ENCODE results near the gene CAPZA2.
"Not testable (repeated sequence)": the region's sequence is repeated elsewhere in the genome, so short reads cannot be mapped to it uniquely, and the experiment has no call there.

CAPZA2 gene

DNA sequence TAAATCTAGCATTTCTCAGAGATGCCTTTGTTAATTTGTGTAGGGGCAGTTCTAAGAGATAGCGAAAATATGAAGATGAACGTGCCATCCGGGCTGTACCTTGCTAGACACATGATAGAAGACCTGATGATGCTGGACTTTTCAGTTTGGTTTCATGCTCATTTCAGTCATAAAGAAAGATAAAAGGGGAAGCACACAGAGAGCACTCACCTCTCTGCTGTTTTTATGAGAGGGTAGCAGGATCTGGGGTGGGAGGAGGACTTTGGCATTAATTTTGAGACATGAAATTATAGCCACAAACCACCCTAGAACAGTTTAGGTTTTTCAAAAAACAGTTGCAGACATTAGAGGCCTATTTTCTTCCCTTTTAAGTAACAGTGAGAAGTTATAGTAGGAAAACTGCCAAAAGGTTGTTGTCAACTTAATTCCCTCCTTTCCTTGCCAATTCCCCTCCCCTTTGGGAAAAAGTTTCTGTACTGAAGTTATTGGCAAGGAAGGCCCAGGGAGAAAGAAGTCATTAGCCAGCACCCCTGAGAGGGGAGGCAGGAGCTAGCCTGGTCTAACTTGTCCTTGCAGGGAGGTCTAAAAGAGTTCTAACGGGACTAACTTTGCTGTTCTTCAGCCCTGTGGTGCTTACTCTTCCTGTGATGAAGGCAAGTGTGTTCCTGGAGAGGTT is 93.6 kb downstream of the CAPZA2 start:
- no peak for DNase-seq

DNA sequence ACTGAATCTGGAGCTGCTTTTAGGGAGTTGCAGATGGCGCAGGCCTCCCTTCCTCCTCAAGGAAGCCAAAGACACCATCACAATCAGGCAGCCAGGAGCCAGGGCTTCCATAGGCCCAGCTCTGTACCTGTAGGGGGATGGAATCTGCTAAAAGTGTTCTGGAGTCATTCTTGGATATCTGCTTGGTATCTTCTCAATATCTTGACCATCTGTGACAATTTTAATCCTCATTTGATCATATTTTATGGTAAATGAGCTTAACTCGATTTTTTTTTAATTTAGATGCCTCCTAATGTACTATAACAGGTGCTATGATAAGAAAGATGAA is 94.1 kb downstream of the CAPZA2 start:
- DNase-seq: no peak

DNA sequence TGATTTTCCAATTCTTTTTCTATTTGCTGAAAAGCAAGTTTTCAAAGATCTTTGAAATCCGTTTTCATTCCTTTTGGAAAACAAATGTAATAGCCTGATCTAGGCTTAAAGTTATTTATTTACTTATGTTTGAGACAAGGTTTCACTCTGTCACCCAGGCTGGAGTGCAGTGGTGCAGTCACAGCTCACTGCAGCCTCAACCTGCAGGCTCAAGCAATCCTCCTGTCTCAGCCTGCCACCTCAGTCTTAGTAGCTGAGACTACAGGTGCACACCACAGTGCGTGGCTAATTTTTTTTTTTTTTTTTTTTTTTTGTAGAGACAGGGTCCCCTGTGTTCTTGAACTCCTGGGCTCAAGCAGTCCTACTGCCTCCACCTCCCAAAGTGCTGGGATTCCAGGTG is 95.5 kb downstream of the CAPZA2 start:
- DNase-seq: no peak

DNA sequence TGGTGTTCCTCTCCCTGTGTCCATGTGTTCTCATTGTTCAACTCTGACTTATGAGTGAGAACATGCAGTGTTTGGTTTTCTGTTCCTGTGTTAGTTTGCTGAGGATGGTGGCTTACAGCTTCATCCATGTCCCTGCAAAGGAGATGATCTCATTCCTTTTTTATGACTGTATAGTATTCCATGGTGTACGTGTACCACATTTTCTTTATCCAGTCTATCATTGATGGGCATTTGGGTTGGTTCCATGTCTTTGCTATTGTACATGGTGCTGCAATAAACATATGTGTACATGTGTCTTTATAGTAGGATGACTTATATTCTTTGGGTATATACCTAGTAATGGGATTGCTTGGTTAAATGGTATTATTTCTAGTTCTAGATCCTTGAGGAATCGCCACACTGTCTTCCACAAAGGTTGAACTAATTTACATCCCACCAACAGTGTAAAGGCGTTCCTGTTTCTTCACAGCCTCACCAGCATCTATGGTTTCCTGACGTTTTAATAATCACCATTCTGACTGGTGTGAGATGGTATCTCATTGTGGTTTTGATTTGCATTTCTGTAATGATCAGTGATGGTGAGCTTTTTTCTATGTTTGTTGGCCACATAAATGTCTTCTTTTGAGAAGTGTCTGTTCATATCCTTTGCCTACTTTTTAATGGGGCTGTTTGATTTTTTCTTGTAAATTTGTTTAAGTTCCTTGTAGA is 99.7 kb downstream of the CAPZA2 start:
- DNase-seq: not testable (repeated sequence)

DNA sequence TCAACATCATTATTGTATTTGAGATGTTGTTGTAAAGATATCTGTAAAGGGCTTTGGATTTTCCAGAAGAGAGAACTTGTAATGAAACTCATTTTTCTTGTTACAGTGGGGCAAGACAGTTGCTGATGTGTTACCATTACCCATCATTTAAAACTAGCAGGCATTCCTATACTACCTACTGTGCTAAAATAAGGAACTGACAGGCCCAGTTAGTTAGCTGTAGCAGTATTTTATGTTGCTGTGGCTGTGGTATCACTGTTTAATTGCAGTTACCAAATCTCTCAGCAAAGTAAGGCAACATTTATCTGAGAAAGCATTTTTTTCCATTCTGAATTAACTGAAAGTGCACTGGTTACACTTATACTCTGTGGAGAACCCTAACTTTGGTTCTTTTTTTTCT is 100.8 kb downstream of the CAPZA2 start:
- no peak for DNase-seq

DNA sequence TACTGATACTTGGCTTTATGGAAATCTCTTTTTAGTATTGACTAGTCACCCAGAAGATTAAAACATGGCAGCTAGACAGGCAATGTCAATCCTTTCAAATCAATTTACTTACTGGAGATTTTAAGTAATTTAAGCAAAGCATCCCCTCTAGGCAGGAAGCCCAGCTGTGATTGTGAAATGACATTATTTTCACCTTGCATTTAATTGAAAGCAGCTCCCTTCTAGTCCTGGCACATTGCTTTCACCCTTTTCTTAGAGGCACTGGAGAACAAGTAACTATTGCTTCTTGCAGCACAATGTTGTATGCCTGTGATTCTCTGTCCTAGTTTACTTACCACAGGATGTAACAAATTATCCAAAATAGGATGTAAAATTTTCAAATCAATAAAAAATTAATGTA is 104.2 kb downstream of the CAPZA2 start:
- no peak for DNase-seq

DNA sequence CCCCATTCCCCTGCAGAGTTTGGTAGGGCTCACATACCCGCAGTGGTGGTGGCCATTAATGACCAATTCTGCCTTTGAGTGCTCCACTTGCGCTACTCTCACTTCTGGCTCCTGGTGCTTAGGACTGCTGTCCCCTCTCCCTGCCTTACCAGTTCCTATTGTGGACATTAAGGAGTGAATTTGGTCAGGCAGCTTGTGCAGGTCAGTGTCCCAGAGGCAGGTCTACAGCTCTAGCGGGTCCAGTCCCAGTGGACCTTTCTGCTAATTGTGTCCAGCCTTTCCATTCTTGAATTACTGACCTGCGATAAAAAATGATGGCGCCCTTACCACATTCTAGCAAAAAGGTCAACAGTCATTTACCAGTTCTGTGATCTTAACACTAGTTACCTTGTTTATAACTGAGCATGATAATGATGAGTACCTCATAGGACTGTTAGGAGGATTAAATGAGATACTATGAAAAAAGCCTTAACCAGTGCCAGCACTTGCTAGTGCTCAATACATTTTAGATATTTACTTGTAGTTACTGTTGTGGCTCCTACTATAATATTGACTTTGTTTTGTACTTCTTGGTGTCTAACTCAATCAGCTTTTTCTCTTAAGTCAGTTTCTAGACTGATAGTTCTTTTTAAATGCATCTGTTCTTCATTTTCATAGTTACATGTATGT is 105.0 kb downstream of the CAPZA2 start:
- DNase-seq: no peak

DNA sequence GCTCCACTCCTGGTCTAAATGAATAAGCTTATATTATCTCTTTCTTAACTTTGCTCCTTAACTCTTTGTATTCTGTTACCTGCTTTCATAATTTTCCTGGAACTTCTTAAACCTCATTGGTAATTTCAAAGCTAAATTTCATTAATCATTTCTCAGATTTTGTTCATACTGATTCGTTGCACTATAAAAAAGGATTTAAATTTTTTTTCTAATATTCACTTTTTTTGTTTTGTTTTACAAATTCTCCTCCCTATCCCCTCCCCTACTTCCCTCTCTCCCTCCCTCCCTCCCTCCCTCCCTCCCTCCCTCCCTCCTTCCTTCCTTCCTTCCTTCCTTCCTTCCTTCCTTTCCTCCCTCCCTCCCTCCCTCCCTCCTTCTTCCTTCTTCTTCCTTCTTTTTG is 105.6 kb downstream of the CAPZA2 start:
- DNase-seq: no peak

DNA sequence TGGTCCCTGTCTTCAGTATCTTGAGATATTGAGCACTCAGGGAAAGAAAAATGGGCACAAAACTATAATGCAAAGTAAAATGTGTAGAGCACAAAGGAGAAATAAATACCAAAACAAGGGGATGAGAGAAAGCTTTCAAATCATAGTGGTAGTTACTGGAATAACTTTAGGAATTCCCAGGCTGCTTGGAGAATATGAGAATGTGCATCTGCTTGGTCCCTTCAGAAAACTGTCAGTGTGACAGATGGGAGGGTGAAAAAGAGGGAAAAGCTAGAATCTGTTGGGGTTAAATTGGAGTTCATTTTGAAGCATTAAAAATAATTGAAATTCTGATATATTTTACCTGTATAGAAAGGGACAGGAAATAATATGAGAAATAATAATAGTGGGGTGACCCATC is 106.2 kb downstream of the CAPZA2 start:
- DNase-seq: no peak

DNA sequence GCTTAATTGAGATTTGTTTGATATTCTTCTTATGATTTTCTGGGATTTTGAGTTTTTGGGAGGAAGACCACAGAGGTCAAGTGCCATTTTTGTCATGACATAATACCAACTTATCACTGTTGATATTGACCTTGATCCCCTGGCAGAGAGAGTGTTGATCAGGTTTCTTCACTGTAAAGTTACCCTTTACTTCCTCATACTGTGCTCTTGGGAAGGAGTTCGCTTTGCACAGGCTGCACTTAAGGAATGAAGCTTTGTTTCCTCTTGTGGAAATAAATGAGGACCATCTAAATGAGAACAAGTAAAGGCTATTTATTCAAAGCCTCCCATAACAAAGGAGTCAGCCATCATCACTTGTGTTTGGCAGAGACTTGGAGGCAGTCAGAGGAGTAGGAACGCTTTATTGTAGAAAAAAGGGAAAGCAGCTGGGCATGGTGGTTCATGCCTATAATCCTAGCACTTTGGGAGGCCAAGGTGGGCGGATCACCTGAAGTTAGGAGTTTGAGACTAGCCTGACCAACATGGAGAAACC is 107.0 kb downstream of the CAPZA2 start:
- DNase-seq: no peak

DNA sequence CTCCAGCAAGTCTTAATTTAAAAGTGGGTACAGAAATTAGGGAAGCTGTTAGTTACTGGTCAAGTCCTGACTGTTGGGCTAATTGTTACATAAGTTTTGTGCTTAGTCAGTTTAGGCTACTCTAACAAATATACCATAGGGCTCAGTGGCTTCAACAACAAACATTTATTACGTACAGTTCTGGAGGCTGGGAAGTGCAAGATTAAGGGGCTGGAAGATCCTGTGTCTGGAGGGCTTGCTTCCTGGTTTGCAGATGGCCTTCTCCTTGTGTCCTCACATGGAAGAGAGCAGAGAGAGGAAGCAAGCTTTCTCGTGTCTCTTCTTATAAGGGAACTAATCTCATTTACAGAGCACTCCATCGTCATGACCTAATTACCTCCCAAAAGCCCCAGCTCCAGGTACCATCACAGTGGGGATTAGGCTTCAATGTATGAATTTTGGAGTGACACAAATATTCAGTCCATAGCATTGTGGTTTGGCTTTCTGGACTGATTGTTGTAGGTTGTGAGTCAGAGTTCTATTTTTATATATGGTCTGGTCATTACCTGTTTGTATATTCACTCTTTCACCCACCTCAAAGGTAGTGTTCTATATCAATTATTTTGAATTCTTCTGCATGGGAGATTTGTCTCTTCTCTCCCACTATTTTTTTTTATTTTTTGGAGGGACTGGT is 108.0 kb downstream of the CAPZA2 start:
- no peak for DNase-seq

DNA sequence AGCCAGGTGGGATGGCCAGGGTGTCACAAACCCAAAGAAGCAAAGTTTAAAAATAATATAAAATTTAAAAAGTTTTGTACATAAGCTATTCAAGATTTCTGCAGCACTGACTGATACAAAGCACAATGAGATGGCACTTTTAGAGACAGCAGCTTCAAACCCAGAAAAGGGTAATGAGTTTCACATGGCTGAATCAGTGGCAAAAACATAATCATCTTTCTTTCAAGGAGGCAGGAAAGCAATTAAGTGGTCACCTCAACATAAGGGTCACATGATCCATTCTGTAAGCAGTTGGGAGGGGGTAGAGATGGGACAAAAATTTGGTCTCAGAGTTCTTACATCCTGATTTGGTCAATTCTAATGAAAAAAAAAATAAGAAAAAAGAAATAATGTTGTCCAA is 108.8 kb downstream of the CAPZA2 start:
- DNase-seq: not testable (repeated sequence)

Data from NCI-H1930 (cell line).